Panc1 (cell line): ENCODE data around the gene ZNF724.
"Not testable (repeated sequence)": the region's sequence is repeated elsewhere in the genome, so short reads cannot be mapped to it uniquely, and the experiment has no call there.

ENCODE experiments used
- POLR2AphosphoS5 ChIP-seq: IDR thresholded peaks from 2 replicates; pipeline ENCODE4 v1.6.1; 2012; ENCODE audit warnings: mild to moderate bottlenecking, low read depth, low read length, moderate library complexity
- REST ChIP-seq, 2 experiments: IDR thresholded peaks; 2 replicates each; pipeline ENCODE4 v1.6.1; 2011 to 2012; ENCODE audit warnings: low read depth in 2 of 2, control low read depth in 1 of 2, low read length in 1 of 2, mild to moderate bottlenecking in 1 of 2, moderate library complexity in 1 of 2; ENCODE audit not compliant: insufficient read depth in 1 of 2
- SIN3A ChIP-seq: IDR thresholded peaks from 2 replicates; pipeline ENCODE4 v1.6.1; 2012; ENCODE audit warnings: low read depth, mild to moderate bottlenecking, low read length, moderate library complexity, borderline replicate concordance; ENCODE audit not compliant: insufficient read depth
- TCF7L2 ChIP-seq: IDR thresholded peaks from 2 replicates; pipeline ENCODE4 v1.6.1; 2011; ENCODE audit warnings: mild to moderate bottlenecking, low read depth, low read length, inconsistent platforms
- TF ChIP-seq, protein P1 (sequence below): fragments of 450-650 bp; IDR thresholded peaks from 2 replicates; pipeline ENCODE4 v1.5.1; 2017; ENCODE audit warnings: mild to moderate bottlenecking

DNA sequence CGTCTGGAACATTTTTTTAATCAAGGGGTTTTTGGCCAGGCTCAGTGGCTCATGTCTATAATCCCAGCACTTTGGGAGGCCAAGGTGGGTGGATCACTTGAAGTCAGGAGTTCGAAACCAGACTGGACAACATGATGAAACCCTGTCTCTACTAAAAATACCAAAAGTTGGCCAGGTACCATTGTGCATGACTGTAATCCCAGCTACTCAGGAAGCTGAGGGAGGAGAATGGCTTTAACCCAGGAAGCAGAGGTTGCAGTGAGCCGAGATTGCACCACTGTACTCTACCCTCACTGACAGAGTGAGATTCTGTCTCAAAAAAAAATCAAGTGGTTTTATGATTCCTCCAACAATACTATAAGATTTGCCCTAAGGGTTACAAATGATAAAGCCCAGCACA, 3.1 kb upstream of the ZNF724 start:
- TF ChIP-seq, protein P1, sequence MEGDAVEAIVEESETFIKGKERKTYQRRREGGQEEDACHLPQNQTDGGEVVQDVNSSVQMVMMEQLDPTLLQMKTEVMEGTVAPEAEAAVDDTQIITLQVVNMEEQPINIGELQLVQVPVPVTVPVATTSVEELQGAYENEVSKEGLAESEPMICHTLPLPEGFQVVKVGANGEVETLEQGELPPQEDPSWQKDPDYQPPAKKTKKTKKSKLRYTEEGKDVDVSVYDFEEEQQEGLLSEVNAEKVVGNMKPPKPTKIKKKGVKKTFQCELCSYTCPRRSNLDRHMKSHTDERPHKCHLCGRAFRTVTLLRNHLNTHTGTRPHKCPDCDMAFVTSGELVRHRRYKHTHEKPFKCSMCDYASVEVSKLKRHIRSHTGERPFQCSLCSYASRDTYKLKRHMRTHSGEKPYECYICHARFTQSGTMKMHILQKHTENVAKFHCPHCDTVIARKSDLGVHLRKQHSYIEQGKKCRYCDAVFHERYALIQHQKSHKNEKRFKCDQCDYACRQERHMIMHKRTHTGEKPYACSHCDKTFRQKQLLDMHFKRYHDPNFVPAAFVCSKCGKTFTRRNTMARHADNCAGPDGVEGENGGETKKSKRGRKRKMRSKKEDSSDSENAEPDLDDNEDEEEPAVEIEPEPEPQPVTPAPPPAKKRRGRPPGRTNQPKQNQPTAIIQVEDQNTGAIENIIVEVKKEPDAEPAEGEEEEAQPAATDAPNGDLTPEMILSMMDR: not testable (repeated sequence)
- not testable (repeated sequence) for TF ChIP-seq POLR2AphosphoS5; SIN3A; REST (IDR thresholded peaks at IDR 0.05; ENCODE audit: insufficient read depth in 1 of 2, low read depth in 2 of 2, low read length in 1 of 2); TCF7L2
